CD14-positive monocyte (primary cell): ENCODE measurements around the gene PDHA1. TPM values are rescaled to one million over a fixed set of nuclear protein-coding genes. Genes with fewer than 3 reads are reported as not detected.

Source experiments
- DNase-seq, 3 donors: peaks; one replicate each; pipeline ENCODE4 v3.0.0-alpha.2; 2011 to 2022
- H2AFZ ChIP-seq: 2 replicates; pipeline ENCODE4 v1.6.0; 2012; ENCODE audit warnings: mild to moderate bottlenecking, low read depth, low read length, inconsistent platforms; ENCODE audit not compliant: insufficient read depth, poor library complexity, severe bottlenecking
- H3K27ac ChIP-seq, 2 donors: 1 replicate in 1 of 2; 2 replicates in 1 of 2; pipeline ENCODE4 v1.5.1; 2012 to 2013; ENCODE audit warnings: low read length in 2 of 2, control low read depth in 1 of 2, inconsistent platforms in 1 of 2, low read depth in 1 of 2, mild to moderate bottlenecking in 1 of 2
- H3K27me3 ChIP-seq, 2 donors: one replicate each; pipeline versions ENCODE4 v1.6.0 to v1.6.1; 2011 to 2013; ENCODE audit warnings: low read length in 2 of 2; ENCODE audit not compliant: control insufficient read depth in 2 of 2, insufficient read depth in 2 of 2
- H3K36me3 ChIP-seq, 2 donors: replicated peaks in 1 of 2; 1 replicate in 1 of 2; 2 replicates in 1 of 2; pipeline versions ENCODE4 v1.5.1 to v1.6.1; 2012 to 2013; ENCODE audit warnings: low read length in 2 of 2, control low read depth in 1 of 2, inconsistent platforms in 1 of 2, mild to moderate bottlenecking in 1 of 2; ENCODE audit not compliant: insufficient read depth in 2 of 2, control insufficient read depth in 1 of 2
- H3K4me1 ChIP-seq, 2 donors: 1 replicate in 1 of 2; 2 replicates in 1 of 2; pipeline versions ENCODE4 v1.5.1 to v1.6.1; 2012 to 2013; ENCODE audit warnings: low read length in 2 of 2, control low read depth in 1 of 2, inconsistent platforms in 1 of 2, mild to moderate bottlenecking in 1 of 2, moderate library complexity in 1 of 2; ENCODE audit not compliant: insufficient read depth in 2 of 2, control insufficient read depth in 1 of 2
- H3K4me2 ChIP-seq: replicated peaks from 2 replicates; pipeline ENCODE3; 2012; ENCODE audit warnings: low read length, moderate library complexity, mild to moderate bottlenecking; ENCODE audit not compliant: poor library complexity, severe bottlenecking; ENCODE audit errors: extremely low read depth
- H3K4me3 ChIP-seq, 3 experiments: fragments of 200-600 bp in 1 of 3; sonication (generic) in 1 of 3; replicated peaks in 1 of 3; 1 replicate in 2 of 3; 2 replicates in 1 of 3; pipeline ENCODE4 v1.5.1; 2011 to 2013; ENCODE audit warnings: low read length in 3 of 3, mild to moderate bottlenecking in 3 of 3, control low read depth in 2 of 3, low read depth in 2 of 3, inconsistent platforms in 1 of 3, moderate library complexity in 1 of 3
- H3K79me2 ChIP-seq: 2 replicates; pipeline ENCODE4 v1.6.0; 2012; ENCODE audit warnings: mild to moderate bottlenecking, control low read depth, inconsistent platforms, low read length, moderate library complexity; ENCODE audit not compliant: insufficient read depth
- H3K9ac ChIP-seq: 2 replicates; pipeline ENCODE4 v1.6.0; 2017; ENCODE audit warnings: low read length, mild to moderate bottlenecking; ENCODE audit not compliant: insufficient read depth, poor library complexity, severe bottlenecking
- H3K9me3 ChIP-seq, 2 donors: replicated peaks in 1 of 2; 1 replicate in 1 of 2; 2 replicates in 1 of 2; pipeline versions ENCODE4 v1.5.1 to v1.6.1; 2012 to 2013; ENCODE audit warnings: low read length in 2 of 2, control low read depth in 1 of 2; ENCODE audit not compliant: control insufficient read depth in 1 of 2, insufficient read depth in 1 of 2
- H4K20me1 ChIP-seq: 2 replicates; pipeline ENCODE4 v1.6.0; 2012; ENCODE audit warnings: mild to moderate bottlenecking, low read length, control low read depth, moderate library complexity; ENCODE audit not compliant: insufficient read depth
- H3K27ac Mint-ChIP-seq, 7 donors: one replicate each; pipeline ENCODE4 v1.8.0; 2020; ENCODE audit warnings: mild to moderate bottlenecking in 7 of 7, mixed read lengths in 7 of 7, moderate library complexity in 6 of 7, inconsistent platforms in 2 of 7
- H3K27me3 Mint-ChIP-seq, 3 donors: one replicate each; pipeline ENCODE4 v1.8.0; 2021 to 2022; ENCODE audit warnings: low read depth in 3 of 3, mild to moderate bottlenecking in 3 of 3, mixed read lengths in 3 of 3, moderate library complexity in 3 of 3, inconsistent platforms in 1 of 3
- H3K36me3 Mint-ChIP-seq, 2 donors: one replicate each; pipeline ENCODE4 v1.8.0; 2020; ENCODE audit warnings: mixed read lengths in 2 of 2, inconsistent platforms in 1 of 2, mild to moderate bottlenecking in 1 of 2
- H3K4me1 Mint-ChIP-seq: one replicate; pipeline ENCODE4 v1.8.0; 2020; ENCODE audit warnings: mild to moderate bottlenecking, mixed read lengths
- H3K4me3 Mint-ChIP-seq, 2 donors: one replicate each; pipeline ENCODE4 v1.8.0; 2020; ENCODE audit warnings: mild to moderate bottlenecking in 2 of 2, mixed read lengths in 2 of 2, moderate library complexity in 1 of 2
- H3K9me3 Mint-ChIP-seq, 7 donors: one replicate each; pipeline ENCODE4 v1.8.0; 2020 to 2022; ENCODE audit warnings: mixed read lengths in 7 of 7, mild to moderate bottlenecking in 6 of 7, moderate library complexity in 6 of 7, inconsistent platforms in 2 of 7
- CTCF ChIP-seq: fragments of 200-600 bp; IDR thresholded peaks from one replicate; pipeline ENCODE4 v1.8.0; 2022; ENCODE audit warnings: antibody characterized with exemption, mild to moderate bottlenecking
- WGBS: methylation state at CpG from one replicate; pipeline ENCODE4 v1.1.5; 2013; ENCODE audit warnings: missing lambda C conversion rate; ENCODE audit not compliant: insufficient coverage; 5-methylcytosine and 5-hydroxymethylcytosine counted together
- intact Hi-C, 2 donors: fragments of 100-400 bp; cut with micrococcal nuclease; formaldehyde crosslinking; loops; one replicate each; pipeline versions ENCODE4 v1.15.0 to v1.15.1; 2023
- polyA plus RNA-seq, 3 donors: library from polyadenylated mRNA; depleted of rRNA in 1 of 3; unstranded in 2 of 3; stranded (reverse) in 1 of 3; fragments of 300-500 nt in 2 of 3; fragments of >200 nt in 1 of 3; fragmentation: Illumina TruSeq in 2 of 3; gene quantifications; 1 replicate in 2 of 3; 2 replicates in 1 of 3; pipeline ENCODE4 v1.2.3, GENCODE V29; 2012 to 2021

Gene PDHA1
- polyA plus RNA-seq, 3 donors: 56.0 to 76.3 (median 74.8) TPM

DNA sequence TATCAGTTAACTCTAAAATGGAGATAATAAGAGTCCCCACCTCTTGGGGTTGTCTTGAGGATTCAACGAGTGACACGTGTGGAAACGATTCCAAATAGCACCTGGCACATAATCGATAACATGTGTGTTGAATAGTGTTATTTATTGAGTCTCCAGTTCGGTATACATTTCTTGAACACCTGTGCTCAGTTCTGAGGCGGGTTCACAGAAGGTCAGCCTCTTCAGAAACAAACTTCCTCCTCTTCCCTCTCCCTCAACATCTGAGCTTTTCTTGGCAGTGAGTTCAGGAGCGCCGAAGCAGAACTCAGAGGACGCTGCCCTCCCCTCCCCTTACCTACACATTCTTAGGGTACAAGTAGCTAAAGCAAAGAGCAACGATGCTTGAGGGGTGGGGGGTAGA lies 934 bp downstream of the PDHA1 start:
- TF ChIP-seq CTCF: no peak
- Histone ChIP-seq H3K9ac (no peak overlapping the region), H3K27ac (peak overlapping the region in 1 of 2 donors; percentile 81), H3K4me1 (peaks cover 25 to 28% of the 10 kb centered on the region in 2 donors), H3K36me3 (peaks cover under 1 to 2% of the 10 kb centered on the region in 2 donors), H3K4me2 (peak overlapping the region; percentile 76), H3K79me2 (peaks cover 44% of the 10 kb centered on the region), H4K20me1 (no peaks in the 10 kb centered on the region), H2AFZ (no peak overlapping the region), H3K27me3 (no peaks in the 10 kb centered on the region), H3K9me3 (no peaks in the 10 kb centered on the region), H3K4me3 (peak overlapping the region; percentile 52 to 79 (median 70))
- no CpG with 5 or more reads among the region's 10 CpGs for WGBS
- H3K9me3 Mint-ChIP-seq: peaks cover 0 to 10% (median 0%) of the 10 kb centered on the region in 7 donors
- no peak for DNase-seq
- H3K27ac Mint-ChIP-seq: peak overlapping the region in 6 of 7 donors; percentile 32 to 95 (median 84)
- peaks cover 2 to 4% of the 10 kb centered on the region in 2 donors for H3K36me3 Mint-ChIP-seq
- intact Hi-C loops: loop anchor here in 1 of 2 donors (5.0 kb wide), 1 partner anchor 917 kb away; the partner anchor contains the start of gene CDKL5
- H3K4me1 Mint-ChIP-seq: peaks cover 20% of the 10 kb centered on the region
- H3K27me3 Mint-ChIP-seq: peaks cover 0 to 7% (median 2%) of the 10 kb centered on the region in 3 donors
- peak overlapping the region; percentile 78 to 84 for H3K4me3 Mint-ChIP-seq

DNA sequence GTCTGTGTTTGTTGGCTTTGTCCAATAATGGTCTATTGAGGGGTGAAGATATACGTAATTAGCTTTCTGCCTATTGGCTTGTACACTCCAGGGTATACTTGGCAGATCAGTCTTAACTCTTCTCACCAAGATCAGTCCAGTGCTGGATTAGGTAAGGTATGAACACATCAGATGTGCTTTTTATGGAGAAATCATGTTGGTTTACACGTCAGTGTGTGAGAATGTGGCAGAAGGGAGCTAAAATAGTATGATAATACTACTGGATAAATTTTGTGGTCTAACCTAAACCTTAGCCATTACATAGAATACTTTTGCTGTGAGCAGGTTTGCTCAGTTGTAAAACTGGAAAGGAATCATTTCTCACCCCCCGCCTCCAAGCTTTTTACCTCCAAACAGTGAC lies 4.2 kb downstream of the PDHA1 start:
- Histone ChIP-seq H3K9me3 (no peaks in the 10 kb centered on the region), H3K36me3 (peaks cover 13 to 26% of the 10 kb centered on the region in 2 donors), H3K79me2 (peaks cover 44% of the 10 kb centered on the region), H3K4me3 (no peak overlapping the region), H3K4me1 (peaks cover 28 to 34% of the 10 kb centered on the region in 2 donors), H3K4me2 (no peak overlapping the region), H3K27me3 (no peaks in the 10 kb centered on the region), H3K9ac (no peak overlapping the region), H2AFZ (no peak overlapping the region), H3K27ac (no peak overlapping the region), H4K20me1 (no peaks in the 10 kb centered on the region)
- H3K27me3 Mint-ChIP-seq: peaks cover 0 to 9% (median 0%) of the 10 kb centered on the region in 3 donors
- DNase-seq: no peak
- no peak overlapping the region for H3K4me3 Mint-ChIP-seq
- H3K4me1 Mint-ChIP-seq: peaks cover 26% of the 10 kb centered on the region
- peaks cover 19 to 28% of the 10 kb centered on the region in 2 donors for H3K36me3 Mint-ChIP-seq
- no CpG with 5 or more reads among the region's 3 CpGs for WGBS
- no peak for TF ChIP-seq CTCF
- intact Hi-C loops: no loop called here
- no peak overlapping the region for H3K27ac Mint-ChIP-seq
- H3K9me3 Mint-ChIP-seq: peaks cover 0 to 10% (median 0%) of the 10 kb centered on the region in 7 donors
